NCI-H1092 (cell line): ENCODE results near the gene REX1BD.

Experiments
- DNase-seq: peaks from one replicate; lab custom pipeline; 2025; lab: John Stamatoyannopoulos, UW

REX1BD gene

DNA sequence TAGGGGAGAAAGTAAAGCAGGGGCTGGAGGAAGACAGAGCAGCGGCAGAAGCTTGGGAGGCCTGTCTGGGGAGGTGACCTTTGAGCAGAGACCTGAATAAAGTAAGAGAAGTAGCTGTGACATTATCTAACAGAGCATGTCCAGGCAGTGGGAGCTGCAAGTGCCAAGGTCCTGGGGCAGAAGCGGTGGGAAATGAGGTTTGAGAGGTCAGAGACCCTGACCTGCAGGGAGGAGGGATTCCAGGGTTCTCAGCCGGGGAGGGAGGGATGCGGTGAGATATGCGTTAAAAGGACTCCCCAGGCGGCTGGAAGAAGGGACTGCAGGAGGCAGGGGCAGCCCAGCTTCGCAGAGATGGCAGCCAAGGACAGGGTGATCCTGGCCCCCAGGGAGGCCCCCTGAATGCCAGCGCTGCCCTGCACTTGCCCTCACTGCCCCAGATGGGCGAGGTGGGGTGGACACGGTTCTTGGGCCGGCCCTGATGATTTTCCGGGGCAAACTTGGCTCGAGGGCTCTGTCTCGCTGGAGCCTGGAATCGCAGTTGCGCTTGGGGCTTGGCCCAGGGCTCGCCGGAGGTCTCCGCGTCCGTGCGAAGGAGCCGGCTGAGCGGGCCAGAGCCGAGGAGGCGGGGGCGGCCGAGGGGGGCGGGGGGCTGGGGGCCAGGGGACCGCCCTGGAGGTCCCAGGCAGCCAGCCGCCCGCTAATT lies 14.8 kb downstream of the REX1BD start:
- DNase-seq = no peak

GRCh38 chr19:18603958-18604819 lies 15.6 kb downstream of the REX1BD start:
- no peak for DNase-seq

- no peak for DNase-seq
Measured at GRCh38 chr19:18604820-18605159, 16.2 kb downstream of the REX1BD start.

DNA sequence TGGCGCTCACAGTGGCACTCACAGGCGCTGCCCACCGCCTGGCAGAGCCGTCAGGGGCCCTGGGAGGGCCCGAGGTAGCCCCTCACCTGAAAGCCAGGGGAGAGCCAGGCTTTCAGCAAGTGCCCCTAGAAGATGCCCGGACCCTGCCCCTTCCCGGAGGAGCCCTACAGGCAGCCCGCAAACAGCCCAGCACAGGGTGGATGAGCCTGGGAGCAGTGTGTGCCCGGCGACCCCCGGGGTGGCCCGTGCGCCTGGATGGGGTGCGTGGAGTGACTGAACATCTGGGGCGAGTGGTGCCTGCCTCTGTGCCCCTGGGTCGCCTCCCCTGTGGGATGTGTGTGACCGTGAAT lies 16.6 kb downstream of the REX1BD start:
- no peak for DNase-seq

DNA sequence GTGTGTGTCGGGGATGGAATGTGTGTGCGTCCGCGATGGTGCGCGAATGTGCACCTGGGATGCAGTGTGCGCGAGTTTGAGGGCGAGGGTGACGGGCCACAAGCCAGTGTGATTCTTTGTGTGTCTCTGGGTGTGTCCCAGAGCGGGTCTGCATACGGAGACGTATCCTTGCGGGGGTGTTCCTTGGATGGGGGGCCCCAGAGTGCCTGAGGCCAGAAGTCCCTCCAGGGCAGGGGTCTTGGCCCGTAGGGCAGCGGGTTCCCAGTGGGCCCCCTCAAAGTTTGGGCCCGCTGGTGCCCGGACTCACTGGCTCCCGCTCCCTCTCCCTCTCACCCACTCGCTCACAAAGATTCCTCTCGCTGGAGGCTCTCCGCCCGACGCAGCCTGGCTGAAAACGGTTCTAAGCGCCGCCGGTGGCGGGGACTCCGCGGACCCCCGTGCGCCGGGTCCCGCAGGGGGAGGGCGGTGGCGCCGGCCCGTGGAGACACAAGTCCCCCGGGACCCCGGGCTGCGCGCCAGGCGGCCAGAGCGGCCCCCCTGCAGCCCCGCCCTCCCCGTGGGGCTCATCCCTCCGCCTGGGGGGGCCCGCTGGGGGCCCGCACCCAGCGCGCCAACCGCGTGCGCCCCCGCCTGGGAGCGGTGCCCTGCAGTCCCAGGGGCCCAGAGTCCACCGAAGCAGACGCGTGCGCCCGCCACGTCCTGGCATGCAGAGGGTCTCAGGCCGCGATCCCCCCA lies 17.1 kb downstream of the REX1BD start:
- no peak for DNase-seq

DNA sequence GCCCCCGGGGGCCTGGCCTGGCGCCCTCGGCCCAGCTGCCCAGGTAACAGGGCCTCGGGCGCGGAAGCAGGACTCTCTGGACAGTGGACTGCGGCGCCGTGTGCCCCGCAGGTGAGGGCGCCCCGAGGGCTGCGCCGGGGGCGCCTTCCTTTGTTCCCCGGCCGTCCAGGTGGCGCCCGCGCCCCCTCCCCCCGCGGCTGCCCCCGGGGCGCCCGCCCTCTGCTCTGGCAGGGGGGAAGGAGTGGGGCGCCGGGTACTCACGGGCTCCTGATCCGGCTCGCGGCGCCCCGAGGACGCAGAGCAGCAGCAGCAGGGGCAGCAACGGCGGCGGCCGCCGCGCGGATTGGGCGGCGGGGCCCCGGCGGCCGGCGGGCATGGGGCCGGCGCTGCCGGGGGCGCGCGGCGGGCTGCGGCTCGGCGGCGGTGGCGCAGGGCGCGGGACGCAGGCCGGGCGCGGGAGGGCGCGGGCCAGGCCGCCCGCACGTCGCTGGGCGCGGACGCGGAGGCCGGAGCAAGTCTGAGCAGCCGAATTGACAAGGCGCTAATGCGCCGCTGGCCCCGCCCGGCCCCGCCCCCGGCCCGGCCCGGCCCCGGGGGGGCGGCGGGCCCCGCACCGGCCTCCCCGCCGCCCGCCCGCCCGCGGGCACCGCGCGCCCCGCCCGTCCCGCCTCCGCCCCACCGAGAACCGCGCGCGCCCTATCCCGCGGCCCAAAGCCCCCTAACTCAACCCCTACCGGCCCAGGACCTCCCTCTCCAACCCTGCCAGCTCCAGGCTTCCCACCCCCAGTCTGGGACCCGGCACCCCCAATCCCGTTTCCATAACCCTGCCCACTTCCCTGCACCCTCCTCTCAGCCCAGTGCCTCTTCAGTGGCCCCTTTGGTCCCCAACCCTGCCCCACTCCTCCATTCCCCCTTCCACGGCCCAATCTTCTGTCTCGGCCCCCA lies 18.0 kb downstream of the REX1BD start, which contains the start of gene CRLF1:
CRLF1 (minus strand) TSS at position 519 of the 945 bp plus-strand sequence; CDS start at position 376, 143 bp downstream.
- DNase-seq = no peak

DNA sequence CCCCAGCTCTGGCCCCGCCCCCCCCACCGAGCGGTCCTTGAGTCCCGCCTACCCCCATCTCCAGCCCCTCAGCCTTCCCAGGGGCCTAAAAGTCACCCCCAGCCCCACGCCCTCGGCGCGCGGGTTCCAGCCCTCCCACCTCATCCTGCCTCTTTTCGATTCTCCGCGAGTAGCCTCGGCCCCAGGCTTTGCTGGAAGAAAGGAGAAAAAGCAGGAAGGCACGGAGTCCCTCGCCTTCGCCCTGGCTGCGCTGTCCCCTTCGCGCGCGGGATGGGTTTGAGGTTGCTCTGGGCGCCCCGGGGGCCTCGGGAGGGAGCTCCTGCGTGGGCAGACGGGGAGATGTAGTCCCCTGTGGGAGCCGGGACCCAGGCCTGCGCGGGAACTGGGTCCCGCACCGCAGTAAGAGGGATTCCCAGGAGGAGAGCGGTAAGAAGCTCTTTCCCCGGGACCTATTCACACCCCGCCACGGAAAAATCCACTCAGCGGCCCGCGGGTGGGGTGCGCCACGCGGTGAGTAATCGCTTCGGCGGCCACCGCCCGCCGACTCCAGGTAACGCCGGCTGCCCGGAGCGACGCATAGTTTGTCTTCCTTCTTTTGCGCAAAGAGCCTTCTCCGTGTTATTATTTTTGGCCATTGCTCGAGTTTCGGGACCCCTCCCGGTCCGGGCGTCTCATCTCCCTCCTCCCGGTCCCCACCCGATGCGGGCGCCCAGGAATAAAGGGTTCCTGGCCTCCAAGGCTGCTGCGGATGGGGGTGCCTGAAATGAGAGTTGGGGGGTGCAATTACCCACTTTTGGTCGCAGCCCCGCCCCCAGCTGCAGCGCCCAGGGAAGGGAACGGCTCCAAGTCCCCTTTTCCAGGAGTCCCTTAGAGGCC lies 18.9 kb downstream of the REX1BD start:
- DNase-seq = no peak

- no peak for DNase-seq
Measured at GRCh38 chr19:18608102-18608804, 19.7 kb downstream of the REX1BD start.

DNA sequence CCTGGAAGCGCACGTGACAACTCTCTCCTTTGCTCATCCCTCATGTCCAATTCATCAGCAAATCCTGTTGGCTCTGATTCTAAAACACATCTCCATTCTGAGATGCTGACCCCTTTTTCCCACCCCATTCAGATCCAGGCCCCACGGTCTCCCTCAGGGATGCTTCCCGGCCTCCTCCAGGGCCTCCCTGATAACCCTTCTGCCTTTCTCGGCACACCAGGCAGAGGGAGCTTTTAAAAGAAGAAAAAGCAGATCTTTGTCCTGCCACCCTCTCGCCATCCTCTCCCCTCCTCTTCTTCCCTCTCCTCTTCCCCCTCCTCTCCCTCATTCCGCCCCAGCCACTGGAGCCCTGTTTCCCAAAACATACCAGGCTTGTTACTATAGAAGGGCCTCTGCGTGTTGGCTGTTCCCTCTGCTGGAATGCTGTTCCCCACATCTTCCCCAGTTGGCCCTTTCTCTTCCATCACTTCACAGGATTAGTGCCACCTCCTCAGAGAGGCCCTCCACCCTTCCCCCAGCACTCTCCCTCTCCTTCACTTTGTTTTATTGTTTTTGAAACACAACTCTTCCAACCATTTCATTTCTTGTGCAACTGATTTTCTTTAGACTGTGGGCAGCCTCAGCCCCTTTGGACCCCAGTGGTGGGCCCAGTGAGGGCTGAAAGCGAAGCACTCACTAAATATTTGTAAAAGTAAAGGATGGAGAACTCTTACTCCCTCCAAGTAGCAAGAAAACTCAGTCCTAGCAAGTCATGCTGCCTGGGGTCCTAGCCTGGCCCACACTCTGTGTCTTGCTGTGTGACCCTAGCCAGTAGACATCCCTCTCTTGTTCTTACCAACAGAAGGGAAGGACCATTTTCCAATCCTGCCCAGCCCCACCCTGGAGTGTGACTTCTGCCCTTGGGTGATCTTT lies 20.5 kb downstream of the REX1BD start:
- no peak for DNase-seq

DNA sequence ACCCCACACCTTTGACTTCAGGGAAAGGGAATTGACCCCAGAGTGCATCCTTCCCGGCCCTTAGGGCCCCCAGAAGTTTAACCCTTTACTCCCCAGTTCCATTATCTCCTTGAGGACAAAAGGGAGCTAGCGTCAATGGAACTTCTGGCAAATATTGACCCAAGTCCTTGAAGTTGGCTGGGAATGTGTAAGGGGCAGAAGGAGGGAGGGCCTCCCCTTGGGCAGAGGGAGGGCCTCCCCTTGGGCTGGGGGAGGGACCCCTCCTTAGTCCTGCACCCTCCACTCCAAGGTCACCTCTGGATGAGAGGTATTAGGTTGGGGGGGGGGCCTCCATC lies 21.1 kb downstream of the REX1BD start:
- no peak for DNase-seq

- DNase-seq = no peak
Measured at GRCh38 chr19:18610245-18610555, 21.6 kb downstream of the REX1BD start.

DNA sequence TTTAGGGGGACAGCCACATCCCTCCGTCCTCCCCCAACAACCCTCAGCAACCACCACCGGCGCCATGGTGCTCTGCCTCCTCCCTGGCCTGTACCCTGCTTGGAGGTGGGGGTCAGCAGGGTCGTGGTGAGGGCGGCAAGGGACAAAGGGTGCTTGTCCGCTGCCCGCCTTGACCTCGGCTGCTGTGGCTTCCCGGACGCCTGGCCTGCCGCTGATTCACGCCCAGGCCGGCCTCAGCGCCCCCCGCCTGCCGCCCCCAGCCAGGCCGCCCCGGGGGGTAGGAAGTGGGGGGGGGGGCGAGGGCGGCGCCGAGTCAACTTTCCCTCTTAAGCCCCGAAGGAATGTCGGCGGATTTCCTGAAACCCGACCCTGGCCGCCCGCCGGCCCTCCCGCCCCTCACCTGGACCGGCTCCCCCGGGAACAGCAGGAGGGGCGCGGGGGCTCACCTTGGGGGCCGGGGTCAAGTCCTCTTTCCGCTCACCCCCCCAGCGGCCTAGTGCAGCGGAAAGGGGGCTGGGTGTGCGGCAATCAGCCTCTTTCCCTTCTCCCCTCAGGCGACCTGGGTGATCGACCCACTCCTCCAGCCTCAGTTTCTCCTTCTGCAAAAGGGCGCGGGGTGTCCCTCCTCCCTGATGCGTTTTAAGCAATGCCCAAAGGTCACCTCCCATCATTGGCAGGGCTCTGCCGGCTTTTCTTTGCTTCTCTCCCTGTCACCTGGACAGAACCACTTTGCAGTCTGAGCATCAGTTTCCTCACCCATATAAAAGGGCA lies 22.1 kb downstream of the REX1BD start:
- no peak for DNase-seq

DNA sequence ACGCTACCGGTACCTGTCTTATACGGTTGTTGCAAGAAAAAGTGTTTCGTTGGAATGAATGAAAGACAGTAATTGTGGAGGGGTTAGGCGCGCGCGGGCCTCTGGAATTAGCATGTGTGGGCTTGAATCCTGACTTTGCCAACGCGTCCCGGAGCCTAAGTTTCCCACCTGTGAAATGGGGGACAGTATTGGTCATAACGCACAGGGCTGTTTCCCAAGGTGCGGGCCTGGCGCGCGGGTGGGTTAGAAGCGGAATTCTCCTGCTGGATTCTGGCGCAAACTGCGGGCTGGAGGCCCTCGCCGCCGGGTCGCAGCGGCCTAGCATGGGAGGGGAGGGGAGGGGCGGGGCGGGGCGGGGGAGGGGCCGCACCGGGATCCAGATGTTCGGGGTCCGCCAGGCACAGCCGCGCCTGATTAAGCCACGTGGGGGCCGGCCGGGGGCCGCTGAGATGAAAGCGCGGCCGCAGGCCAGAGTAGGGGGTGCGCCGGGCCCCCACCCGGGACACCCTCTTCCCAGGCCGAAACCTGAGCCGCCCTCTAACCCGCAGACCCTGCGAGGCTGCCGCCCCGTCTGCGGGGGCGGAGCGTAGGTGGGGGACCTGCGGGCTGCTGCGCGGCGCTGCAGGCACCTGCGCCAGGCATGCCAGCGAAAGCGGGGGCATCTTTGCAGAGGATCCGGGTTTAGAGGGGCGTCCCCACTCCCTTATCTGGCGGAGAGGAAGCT lies 22.9 kb downstream of the REX1BD start:
- DNase-seq = no peak

- DNase-seq = no peak
Measured at GRCh38 chr19:18612051-18612771, 23.6 kb downstream of the REX1BD start.

DNA sequence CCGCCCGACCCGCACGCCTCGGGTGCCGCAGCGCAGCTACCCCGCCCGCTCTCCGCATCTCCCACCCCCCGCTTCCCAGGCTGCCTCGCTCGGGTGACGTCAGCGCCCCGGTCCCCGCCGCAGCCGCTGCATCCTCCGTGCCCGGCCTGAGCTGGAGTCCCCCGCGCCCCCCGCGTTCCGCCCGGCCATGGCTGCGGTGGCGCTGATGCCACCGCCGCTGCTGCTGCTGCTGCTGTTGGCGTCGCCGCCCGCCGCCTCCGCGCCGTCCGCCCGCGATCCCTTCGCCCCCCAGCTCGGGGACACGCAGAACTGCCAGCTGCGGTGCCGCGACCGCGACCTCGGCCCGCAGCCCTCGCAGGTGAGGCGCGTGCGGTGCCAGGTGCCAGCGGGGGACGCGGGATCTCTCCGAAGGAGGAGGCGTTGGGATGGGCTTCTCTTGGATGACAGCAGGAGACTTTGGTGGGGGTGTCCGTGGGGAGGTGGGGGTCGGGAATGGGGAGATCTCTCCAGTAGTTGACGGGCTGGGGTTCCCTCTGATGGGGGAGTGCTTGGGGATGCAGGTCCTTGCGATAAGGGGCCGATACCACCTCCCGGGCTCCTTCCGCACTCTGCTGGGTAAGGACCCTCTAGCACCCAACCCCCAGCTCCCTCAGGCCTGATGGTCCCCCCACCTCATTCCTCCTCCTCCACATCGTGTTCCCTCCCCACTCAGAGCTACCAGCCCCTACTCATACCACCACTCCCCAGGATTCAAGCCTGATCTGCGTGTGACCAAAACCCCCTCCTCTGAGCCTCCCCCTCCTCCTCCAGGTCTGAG lies 24.4 kb downstream of the REX1BD start, which contains the start of gene TMEM59L:
TMEM59L (plus strand) TSS at position 99 of the 817 bp plus-strand sequence; CDS start at position 188, 89 bp downstream.
- DNase-seq = no peak

DNA sequence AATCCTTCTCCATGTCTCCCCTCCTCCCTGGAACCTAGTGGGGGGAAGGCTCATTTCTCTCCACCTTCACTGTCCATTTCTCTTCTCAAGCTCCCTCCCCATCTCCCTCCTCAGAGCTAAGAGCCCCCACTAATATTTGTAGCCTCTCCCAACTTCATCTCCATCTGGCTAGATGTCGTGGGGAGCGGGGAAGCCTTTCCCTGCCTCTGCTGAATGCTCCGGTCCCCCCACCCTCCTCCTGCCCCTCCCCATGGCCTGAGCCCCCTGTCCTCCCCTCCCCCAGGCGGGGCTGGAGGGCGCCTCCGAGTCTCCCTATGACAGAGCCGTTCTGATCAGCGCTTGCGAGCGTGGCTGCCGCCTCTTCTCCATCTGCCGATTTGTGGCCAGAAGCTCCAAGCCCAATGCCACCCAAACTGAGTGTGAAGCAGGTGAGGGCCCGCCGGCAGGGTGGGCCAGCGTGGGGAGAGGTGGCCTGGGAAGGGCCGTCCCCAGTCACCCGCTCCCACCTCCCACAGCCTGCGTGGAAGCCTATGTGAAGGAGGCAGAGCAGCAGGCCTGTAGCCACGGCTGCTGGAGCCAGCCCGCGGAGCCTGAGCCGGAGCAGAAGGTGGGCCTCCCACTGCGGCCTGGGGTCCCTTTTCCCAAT lies 25.1 kb downstream of the REX1BD start:
- no peak for DNase-seq
